H1 (cell line): ENCODE results near the gene NAP1L3. TPM values are rescaled to one million over a fixed set of nuclear protein-coding genes. Genes with fewer than 3 reads are reported as not detected.

Experiments
- BACH1 ChIP-seq: IDR thresholded peaks from 2 replicates; pipeline ENCODE4 v1.6.1; 2012; ENCODE audit warnings: low read length, improper control_type of control experiment
- BRCA1 ChIP-seq: IDR thresholded peaks from 2 replicates; pipeline ENCODE4 v1.6.1; 2012; ENCODE audit warnings: low read depth, low read length, improper control_type of control experiment
- HDAC6 ChIP-seq: IDR thresholded peaks from one replicate; pipeline ENCODE4 v1.7.1; 2012; ENCODE audit warnings: low read depth, mild to moderate bottlenecking, inconsistent platforms, low read length, moderate library complexity
- NANOG ChIP-seq: IDR thresholded peaks from 2 replicates; pipeline ENCODE4 v1.6.1; 2011; ENCODE audit warnings: low read length, low read depth, mild to moderate bottlenecking, inconsistent platforms; ENCODE audit not compliant: insufficient read depth, poor library complexity, severe bottlenecking
- POLR2AphosphoS5 ChIP-seq: IDR thresholded peaks from 2 replicates; pipeline ENCODE4 v1.6.1; 2011; ENCODE audit warnings: low read depth, low read length
- RBBP5 ChIP-seq: IDR thresholded peaks from 2 replicates; pipeline ENCODE4 v1.7.1; 2012; ENCODE audit warnings: low read depth, mild to moderate bottlenecking, inconsistent platforms, low read length, moderate library complexity, borderline replicate concordance
- TCF12 ChIP-seq: IDR thresholded peaks from 2 replicates; pipeline ENCODE4 v1.6.1; 2011; ENCODE audit warnings: low read depth, mild to moderate bottlenecking, low read length
- TEAD4 ChIP-seq: IDR thresholded peaks from 2 replicates; pipeline ENCODE4 v1.6.1; 2012; ENCODE audit warnings: low read depth, low read length, inconsistent platforms, mixed read lengths
- ZNF274 ChIP-seq: IDR thresholded peaks from 2 replicates; pipeline ENCODE4 v1.7.0; 2012; ENCODE audit warnings: low read length, borderline replicate concordance; ENCODE audit errors: extremely low read depth
- polyA plus RNA-seq, 7 experiments: library from polyadenylated mRNA; depleted of rRNA in 3 of 7; stranded (reverse) in 5 of 7; unstranded in 2 of 7; fragments of >200 nt in 5 of 7; fragments of 200-250 nt in 2 of 7; gene quantifications; 1 replicate in 5 of 7; 2 replicates in 1 of 7; 4 replicates in 1 of 7; pipeline versions ENCODE4 v1.2.1 to v1.2.3, GENCODE V29; 2011 to 2013; ENCODE audit warnings: missing spikeins in 2 of 7, mixed read lengths in 2 of 7
- total RNA-seq: library from RNA; stranded (reverse); fragmentation: NEBNext Ultra II Directional; extraction: Animal tissue kit (Norgen Biotek cat#: 25700); gene quantifications from 2 replicates; pipeline ENCODE4 v1.2.1, GENCODE V29; 2021
- TF ChIP-seq, protein P1 (sequence below): fragments of 300-600 bp; sonication (generic); IDR thresholded peaks from 2 replicates; pipeline ENCODE4 v1.7.1; 2012; ENCODE audit warnings: low read length, moderate library complexity, mild to moderate bottlenecking, inconsistent platforms; ENCODE audit not compliant: insufficient replicate concordance

Gene NAP1L3
- total and polyA plus RNA-seq, 2 of the 8 experiments (the other 6 are each of a cell fraction or from before 2014, with no cell fraction given), result 17.3 to 58.8 TPM

DNA sequence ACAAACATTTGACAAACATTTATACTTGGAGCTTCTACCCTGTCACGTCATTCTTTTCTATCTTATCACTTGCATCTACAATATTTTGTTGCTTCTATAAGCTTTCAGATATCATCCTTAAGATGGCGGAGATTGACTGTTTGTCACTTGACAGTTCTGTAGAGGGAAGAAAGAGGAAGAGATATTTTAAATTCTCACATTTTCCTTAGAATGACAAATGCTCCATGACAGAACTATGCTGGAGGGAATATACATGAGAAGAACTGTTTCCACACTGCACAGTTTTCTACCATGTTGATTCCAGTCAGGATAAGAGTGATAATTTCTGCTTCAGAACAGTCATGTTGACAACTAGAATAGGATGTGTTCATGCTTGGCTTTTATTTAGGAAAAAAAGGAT, 30.3 kb upstream of the NAP1L3 start (continued):
- TF ChIP-seq, protein P1, sequence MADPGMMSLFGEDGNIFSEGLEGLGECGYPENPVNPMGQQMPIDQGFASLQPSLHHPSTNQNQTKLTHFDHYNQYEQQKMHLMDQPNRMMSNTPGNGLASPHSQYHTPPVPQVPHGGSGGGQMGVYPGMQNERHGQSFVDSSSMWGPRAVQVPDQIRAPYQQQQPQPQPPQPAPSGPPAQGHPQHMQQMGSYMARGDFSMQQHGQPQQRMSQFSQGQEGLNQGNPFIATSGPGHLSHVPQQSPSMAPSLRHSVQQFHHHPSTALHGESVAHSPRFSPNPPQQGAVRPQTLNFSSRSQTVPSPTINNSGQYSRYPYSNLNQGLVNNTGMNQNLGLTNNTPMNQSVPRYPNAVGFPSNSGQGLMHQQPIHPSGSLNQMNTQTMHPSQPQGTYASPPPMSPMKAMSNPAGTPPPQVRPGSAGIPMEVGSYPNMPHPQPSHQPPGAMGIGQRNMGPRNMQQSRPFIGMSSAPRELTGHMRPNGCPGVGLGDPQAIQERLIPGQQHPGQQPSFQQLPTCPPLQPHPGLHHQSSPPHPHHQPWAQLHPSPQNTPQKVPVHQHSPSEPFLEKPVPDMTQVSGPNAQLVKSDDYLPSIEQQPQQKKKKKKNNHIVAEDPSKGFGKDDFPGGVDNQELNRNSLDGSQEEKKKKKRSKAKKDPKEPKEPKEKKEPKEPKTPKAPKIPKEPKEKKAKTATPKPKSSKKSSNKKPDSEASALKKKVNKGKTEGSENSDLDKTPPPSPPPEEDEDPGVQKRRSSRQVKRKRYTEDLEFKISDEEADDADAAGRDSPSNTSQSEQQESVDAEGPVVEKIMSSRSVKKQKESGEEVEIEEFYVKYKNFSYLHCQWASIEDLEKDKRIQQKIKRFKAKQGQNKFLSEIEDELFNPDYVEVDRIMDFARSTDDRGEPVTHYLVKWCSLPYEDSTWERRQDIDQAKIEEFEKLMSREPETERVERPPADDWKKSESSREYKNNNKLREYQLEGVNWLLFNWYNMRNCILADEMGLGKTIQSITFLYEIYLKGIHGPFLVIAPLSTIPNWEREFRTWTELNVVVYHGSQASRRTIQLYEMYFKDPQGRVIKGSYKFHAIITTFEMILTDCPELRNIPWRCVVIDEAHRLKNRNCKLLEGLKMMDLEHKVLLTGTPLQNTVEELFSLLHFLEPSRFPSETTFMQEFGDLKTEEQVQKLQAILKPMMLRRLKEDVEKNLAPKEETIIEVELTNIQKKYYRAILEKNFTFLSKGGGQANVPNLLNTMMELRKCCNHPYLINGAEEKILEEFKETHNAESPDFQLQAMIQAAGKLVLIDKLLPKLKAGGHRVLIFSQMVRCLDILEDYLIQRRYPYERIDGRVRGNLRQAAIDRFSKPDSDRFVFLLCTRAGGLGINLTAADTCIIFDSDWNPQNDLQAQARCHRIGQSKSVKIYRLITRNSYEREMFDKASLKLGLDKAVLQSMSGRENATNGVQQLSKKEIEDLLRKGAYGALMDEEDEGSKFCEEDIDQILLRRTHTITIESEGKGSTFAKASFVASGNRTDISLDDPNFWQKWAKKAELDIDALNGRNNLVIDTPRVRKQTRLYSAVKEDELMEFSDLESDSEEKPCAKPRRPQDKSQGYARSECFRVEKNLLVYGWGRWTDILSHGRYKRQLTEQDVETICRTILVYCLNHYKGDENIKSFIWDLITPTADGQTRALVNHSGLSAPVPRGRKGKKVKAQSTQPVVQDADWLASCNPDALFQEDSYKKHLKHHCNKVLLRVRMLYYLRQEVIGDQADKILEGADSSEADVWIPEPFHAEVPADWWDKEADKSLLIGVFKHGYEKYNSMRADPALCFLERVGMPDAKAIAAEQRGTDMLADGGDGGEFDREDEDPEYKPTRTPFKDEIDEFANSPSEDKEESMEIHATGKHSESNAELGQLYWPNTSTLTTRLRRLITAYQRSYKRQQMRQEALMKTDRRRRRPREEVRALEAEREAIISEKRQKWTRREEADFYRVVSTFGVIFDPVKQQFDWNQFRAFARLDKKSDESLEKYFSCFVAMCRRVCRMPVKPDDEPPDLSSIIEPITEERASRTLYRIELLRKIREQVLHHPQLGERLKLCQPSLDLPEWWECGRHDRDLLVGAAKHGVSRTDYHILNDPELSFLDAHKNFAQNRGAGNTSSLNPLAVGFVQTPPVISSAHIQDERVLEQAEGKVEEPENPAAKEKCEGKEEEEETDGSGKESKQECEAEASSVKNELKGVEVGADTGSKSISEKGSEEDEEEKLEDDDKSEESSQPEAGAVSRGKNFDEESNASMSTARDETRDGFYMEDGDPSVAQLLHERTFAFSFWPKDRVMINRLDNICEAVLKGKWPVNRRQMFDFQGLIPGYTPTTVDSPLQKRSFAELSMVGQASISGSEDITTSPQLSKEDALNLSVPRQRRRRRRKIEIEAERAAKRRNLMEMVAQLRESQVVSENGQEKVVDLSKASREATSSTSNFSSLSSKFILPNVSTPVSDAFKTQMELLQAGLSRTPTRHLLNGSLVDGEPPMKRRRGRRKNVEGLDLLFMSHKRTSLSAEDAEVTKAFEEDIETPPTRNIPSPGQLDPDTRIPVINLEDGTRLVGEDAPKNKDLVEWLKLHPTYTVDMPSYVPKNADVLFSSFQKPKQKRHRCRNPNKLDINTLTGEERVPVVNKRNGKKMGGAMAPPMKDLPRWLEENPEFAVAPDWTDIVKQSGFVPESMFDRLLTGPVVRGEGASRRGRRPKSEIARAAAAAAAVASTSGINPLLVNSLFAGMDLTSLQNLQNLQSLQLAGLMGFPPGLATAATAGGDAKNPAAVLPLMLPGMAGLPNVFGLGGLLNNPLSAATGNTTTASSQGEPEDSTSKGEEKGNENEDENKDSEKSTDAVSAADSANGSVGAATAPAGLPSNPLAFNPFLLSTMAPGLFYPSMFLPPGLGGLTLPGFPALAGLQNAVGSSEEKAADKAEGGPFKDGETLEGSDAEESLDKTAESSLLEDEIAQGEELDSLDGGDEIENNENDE, result no peak
- TF ChIP-seq BACH1 (no peak), TCF12 (no peak), BRCA1 (no peak), RBBP5 (no peak), TEAD4 (no peak), POLR2AphosphoS5 (no peak), ZNF274 (no peak), HDAC6 (no peak), NANOG (no peak)
